Anterior cingulate cortex (tissue), 58 donors: ENCODE results near the gene BMP5.

ENCODE experiments used
- DNase-seq, 58 donors: peaks; one replicate each; lab custom pipeline; 2025; lab: John Stamatoyannopoulos, UW

Gene BMP5

GRCh38 chr6:55820696-55821095, 54.7 kb downstream of the BMP5 start:
- no peak for DNase-seq

GRCh38 chr6:55819811-55820210, 55.6 kb downstream of the BMP5 start:
- no peak for DNase-seq

- DNase-seq, result no peak
These were observed 56.9 kb downstream of the BMP5 start for GRCh38 chr6:55818482-55818881.

GRCh38 chr6:55812509-55812908, 62.9 kb downstream of the BMP5 start:
- no peak for DNase-seq

- DNase-seq, result no peak
These were observed 64.3 kb downstream of the BMP5 start for GRCh38 chr6:55811074-55811473.

- no peak for DNase-seq
These were observed 73.1 kb downstream of the BMP5 start for GRCh38 chr6:55802259-55802658.

GRCh38 chr6:55798571-55798970, 76.8 kb downstream of the BMP5 start:
- DNase-seq, result no peak

GRCh38 chr6:55794136-55794812, 81.1 kb downstream of the BMP5 start:
- no peak for DNase-seq

GRCh38 chr6:55785273-55785672, 90.1 kb downstream of the BMP5 start:
- no peak for DNase-seq

GRCh38 chr6:55782275-55782674, 93.1 kb downstream of the BMP5 start:
- DNase-seq, result no peak

GRCh38 chr6:55778705-55779104, 96.7 kb downstream of the BMP5 start:
- DNase-seq, result no peak

- no peak for DNase-seq
These were observed 97.9 kb downstream of the BMP5 start for GRCh38 chr6:55777469-55777868.

- no peak for DNase-seq
These were observed 99.3 kb downstream of the BMP5 start for GRCh38 chr6:55776113-55776512.

GRCh38 chr6:55775029-55775318, 100.4 kb downstream of the BMP5 start:
- no peak for DNase-seq

GRCh38 chr6:55774286-55775028, 100.9 kb downstream of the BMP5 start:
- DNase-seq, result no peak

- DNase-seq, result no peak
These were observed 101.7 kb downstream of the BMP5 start for GRCh38 chr6:55773620-55774216.

GRCh38 chr6:55772730-55773129, 102.7 kb downstream of the BMP5 start:
- no peak for DNase-seq

GRCh38 chr6:55759536-55759935, 115.9 kb downstream of the BMP5 start:
- DNase-seq, result no peak

- no peak for DNase-seq
These were observed 117.0 kb downstream of the BMP5 start for GRCh38 chr6:55758156-55758937.

- DNase-seq, result no peak
These were observed 118.8 kb downstream of the BMP5 start for GRCh38 chr6:55756531-55757031.

GRCh38 chr6:55748880-55749279, 126.5 kb downstream of the BMP5 start:
- DNase-seq, result no peak
